C1 segment of cervical spinal cord (tissue), 14 donors: ENCODE data around the gene FLNC.

Source experiments
- DNase-seq, 14 donors: peaks; one replicate each; lab custom pipeline; 2025; lab: John Stamatoyannopoulos, UW

Gene FLNC

GRCh38 chr7:128831994-128832879 is 2.0 kb downstream of the FLNC start:
- peak in 6 of 14 donors; percentile 14 to 72 (median 51) for DNase-seq

GRCh38 chr7:128832880-128833147 is 2.6 kb downstream of the FLNC start:
- peak in 3 of 14 donors; percentile 52 to 74 (median 64) for DNase-seq

- DNase-seq = peak in 13 of 14 donors; percentile 15 to 92 (median 80)
These were observed 3.1 kb downstream of the FLNC start for GRCh38 chr7:128833148-128833945.

- DNase-seq = no peak
These were observed 3.7 kb downstream of the FLNC start for GRCh38 chr7:128833946-128834325.

GRCh38 chr7:128835231-128835751 is 5.1 kb downstream of the FLNC start:
- no peak for DNase-seq

- peak in 9 of 14 donors; percentile 22 to 74 (median 38) for DNase-seq
These were observed 5.8 kb downstream of the FLNC start for GRCh38 chr7:128835790-128836641.

GRCh38 chr7:128836729-128837348 is 6.6 kb downstream of the FLNC start:
- DNase-seq = peak in 9 of 14 donors; percentile 40 to 68 (median 53)

- no peak for DNase-seq
These were observed 7.3 kb downstream of the FLNC start for GRCh38 chr7:128837521-128837921.

GRCh38 chr7:128838109-128838779 is 8.0 kb downstream of the FLNC start:
- DNase-seq = no peak

GRCh38 chr7:128838981-128839731 is 8.9 kb downstream of the FLNC start:
- no peak for DNase-seq

- DNase-seq = no peak
These were observed 9.6 kb downstream of the FLNC start for GRCh38 chr7:128839751-128840177.

GRCh38 chr7:128840326-128841170 is 10.3 kb downstream of the FLNC start:
- no peak for DNase-seq

- DNase-seq = no peak
These were observed 11.0 kb downstream of the FLNC start for GRCh38 chr7:128841171-128841690.

GRCh38 chr7:128841921-128842673 is 11.9 kb downstream of the FLNC start:
- DNase-seq = peak in 3 of 14 donors; percentile 25 to 39 (median 29)

- no peak for DNase-seq
These were observed 12.8 kb downstream of the FLNC start for GRCh38 chr7:128842674-128843641.

GRCh38 chr7:128843938-128844621 is 13.9 kb downstream of the FLNC start:
- no peak for DNase-seq
